GM19193 (cell line): ENCODE data around the gene BDP1.

Source experiments
- POLR2A ChIP-seq: IDR thresholded peaks from 4 replicates; pipeline ENCODE4 v1.6.1; 2011; ENCODE audit not compliant: insufficient read depth, insufficient read length; ENCODE audit errors: extremely low read depth

BDP1 gene, protein sequence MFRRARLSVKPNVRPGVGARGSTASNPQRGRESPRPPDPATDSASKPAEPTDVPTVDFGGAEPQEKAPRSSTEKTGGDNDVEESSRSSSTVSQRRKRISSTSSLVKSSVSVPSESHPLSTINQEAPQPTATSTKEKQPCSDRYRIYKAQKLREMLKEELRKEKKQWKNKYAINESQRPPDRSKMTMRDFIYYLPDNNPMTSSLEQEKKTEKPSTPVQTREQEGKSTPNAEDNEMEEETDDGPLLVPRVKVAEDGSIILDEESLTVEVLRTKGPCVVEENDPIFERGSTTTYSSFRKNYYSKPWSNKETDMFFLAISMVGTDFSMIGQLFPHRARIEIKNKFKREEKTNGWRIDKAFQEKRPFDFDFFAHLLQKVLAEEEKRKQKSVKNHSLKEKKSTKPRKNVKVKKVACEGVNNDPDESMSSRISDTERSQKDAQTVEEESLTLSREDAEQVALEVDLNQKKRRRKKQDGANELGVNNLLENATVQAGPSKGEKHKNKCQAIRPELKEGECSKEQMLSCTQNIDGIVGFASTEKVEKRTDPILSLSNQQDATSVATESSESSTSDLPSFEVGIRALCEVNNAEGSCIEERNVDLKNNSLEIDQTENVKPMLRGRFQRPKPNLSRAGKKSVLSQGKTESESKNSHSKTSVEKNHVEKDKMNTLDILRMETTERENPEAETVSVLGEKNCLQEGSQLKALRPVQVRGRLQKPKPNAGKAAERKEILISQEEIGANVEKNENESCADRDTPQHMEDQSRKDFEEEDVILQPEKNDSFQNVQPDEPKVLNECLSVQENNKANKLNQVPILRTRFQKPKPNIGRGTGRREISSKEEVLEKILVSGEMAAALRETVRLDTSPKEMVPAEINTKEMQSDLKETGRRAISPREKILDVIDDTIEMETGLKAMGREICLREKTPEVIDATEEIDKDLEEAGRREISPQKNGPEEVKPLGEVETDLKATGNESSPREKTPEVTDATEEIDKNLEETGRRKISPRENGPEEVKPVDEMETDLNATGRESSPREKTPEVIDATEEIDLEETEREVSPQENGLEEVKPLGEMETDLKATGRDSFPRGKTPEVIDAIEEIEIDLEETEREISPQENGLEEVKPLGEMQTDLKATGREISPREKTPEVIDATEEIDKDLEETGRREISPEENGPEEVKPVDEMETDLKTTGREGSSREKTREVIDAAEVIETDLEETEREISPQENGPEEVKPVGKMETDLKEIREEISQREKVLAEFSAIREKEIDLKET (N-terminal part only)

DNA sequence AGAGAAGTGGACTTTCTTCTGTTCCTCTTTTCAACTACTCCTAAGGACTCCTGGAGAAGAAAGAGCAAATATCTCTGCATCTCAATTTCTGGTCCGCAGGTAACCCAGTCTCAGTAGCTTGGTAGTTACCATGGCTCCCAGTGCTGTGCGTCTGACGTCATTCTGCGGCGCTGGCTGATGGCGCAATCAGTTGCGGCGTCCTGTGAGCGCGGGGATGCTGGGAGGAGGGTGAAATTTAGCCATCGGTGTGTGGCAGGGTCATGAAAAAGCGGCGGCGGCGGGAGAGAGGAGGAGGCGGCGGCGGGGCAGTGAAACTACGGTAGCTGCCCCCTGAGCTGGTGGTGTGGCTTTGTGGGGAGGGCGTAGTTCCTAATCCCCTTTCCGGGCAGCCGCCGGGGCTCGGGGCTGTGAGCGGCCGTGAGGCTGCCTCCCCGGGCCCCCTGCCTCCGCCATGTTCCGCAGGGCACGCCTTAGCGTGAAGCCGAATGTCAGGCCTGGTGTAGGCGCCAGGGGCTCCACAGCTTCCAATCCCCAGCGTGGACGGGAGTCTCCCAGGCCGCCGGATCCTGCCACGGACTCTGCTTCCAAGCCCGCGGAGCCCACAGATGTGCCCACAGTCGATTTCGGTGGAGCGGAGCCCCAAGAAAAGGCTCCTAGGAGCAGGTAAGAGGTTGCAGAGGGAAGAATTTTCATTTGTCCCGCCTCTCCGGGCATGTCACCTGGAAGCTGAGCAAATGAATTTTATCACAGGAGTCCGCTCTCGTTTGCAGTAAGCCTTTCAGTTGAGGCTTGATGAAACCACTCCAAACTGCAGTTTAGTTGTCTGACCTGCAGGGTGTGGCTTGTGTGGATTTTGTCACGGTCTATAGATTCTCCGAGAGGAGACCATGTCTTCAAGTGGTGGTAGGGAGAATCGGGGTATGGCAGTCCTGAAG, at the start of gene BDP1:
TSS of gene BDP1 (plus strand) at position 225 of the 935 bp plus-strand sequence. CDS start at position 452, 227 bp downstream.
- TF ChIP-seq POLR2A: peak; percentile 80

DNA sequence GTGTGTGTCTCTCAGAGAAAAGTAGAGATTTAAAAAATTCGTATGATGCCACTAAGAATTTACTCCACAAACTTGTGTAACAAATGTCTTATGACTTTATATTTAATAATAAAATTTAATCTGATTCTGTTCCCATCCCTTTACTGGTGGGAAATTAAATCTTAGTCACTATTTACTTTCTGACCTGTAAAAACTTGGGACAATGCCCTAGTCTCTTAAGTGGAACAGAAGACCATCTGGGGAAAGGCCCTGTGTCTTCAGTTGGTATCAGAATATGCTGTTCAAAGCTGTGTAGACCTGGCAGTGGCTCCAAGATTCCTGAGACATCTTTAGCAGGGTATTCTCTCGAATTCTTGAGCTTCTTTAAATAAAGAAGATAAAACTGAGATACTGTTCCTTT, 2.6 kb upstream of the BDP1 start:
- TF ChIP-seq POLR2A: no peak

DNA sequence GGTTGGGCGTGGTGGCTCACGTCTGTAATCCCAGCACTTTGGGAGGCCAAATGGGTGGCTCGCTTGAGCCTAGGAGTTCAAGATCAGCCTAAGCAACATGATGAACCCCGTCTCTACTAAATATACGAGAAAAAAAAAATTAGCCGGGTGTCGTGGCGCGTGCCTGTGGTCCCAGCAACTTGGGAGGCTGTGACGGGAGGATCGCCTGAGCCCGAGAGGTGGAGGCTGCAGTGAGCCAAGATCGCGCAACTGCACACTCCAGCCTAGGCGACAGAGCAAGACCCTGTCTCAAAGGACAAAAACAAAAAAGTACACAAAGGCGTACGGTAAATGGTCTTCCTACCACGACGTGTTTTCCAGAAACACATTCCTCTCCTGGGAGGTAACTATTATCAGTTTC, 538 bp upstream of the BDP1 start:
- TF ChIP-seq POLR2A: no peak

DNA sequence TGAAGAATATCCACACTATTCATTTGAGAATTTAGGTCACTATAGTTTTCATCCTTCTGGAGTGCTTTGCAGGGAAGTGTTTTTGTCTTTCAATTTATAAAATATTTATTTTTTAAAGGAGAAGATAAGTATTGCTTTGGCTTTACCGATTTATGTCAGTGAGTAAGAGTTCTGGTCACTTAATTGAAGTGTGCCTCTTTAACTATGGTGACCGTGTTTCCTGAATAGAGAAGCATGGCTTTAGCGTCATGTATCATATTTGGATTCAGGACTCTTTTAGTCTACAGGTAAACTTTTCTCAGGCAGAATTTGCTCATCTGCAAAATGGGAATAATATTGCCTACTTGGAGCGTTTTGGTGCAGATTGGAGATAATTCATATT, 902 bp downstream of the BDP1 start:
- TF ChIP-seq POLR2A: no peak

DNA sequence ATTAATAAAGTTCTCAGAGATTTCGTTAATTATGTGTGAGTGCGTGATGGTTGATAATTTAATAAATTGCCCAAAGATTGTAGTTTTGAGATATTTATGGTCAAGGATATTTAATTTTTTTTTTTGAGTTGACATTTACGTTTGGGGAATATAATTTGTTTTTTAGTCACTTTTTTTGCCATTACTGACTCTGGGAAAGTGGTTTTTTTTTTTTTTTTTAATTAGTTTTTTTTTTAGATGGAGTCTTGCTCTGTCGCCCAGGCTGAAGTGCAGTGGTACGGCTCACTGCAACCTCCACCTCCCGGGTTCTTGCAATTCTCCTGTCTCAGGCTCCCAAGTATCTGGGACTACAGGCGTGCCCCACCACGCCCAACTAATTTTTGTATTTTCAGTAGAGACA, 1.7 kb downstream of the BDP1 start:
- no peak for TF ChIP-seq POLR2A

DNA sequence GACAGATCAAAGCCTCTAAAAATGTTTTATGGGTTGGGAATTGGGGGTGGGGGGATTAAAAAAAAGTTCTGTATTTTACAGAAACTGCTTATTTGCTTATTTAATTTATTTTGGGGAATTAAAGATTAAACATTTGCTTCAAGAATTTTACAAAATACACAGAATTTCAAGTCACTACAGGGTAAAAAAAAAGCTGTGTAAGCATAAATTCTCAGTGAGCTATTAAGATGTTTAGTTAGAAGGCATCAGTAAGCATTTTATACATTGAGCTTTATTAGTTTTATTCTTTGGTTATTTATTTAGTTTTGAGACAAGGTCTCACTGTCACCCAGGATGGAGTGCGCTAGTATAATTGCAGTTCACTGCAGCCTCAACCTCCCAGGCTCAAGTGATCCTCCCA, 5.2 kb downstream of the BDP1 start:
- TF ChIP-seq POLR2A: no peak

DNA sequence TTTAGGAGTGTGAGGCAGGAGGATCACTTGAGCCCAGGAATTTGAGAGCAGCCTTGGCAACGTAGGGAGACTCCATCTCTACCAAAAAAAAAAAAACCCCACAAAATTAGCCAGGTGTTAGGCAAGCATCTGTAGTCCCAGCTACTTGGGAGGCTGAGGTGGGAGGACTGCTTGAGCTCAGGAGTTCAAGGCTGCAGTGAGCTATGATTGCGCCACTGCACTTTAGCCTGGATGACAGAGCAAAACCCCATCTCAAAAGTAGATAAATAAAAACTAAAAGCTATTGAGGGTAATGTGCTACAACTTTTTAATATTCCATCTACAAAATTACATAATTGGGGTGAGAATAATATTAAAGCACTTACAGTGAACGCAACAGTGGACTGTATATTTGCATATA, 5.9 kb downstream of the BDP1 start:
- TF ChIP-seq POLR2A: no peak

DNA sequence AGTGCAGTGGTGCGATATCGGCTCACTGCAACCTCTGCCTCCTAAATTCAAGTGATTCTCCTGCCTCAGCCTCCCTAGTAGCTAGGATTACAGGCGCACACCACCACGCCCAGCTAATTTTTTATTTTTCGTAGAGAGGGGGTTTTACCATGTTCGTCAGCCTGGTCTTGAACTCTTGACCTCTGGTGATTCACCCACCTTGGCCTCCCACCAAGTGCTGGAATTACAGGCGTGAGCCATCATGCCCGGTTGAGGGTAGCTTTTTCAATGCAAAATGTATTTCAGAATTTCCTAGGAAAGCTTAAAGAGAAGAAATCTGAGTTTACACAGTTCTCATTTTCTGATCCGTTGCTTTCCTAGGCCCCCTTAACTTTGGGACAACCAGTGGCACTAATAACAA, 15.7 kb downstream of the BDP1 start:
- no peak for TF ChIP-seq POLR2A

DNA sequence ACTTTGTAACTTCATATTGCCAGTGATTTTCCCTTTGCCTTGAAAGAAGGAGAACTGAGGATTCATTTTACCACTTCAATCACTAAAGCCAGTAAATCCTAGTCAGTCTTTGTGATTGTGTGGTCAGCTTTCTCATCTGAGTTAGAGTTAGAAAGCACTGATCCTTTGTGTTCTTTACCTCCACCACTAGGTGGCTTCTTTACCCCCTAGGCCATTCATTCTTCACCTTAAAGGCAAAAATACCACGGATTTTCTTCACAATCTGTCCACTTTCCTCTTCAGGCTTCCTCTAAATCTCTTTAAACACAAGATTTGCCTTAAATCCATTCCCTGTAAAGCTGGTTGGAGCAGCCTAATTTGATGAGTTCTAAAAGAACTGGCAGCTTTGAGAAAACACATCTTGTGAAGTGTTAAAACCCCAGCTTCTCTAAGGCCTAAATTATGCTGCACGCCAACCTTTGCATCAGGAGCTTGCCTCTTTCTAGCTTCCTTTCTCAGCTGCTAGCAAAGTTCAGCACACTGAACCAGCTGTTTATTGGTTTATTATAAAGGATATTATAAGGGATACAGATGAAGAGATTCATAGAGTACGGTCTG, 20.4 kb downstream of the BDP1 start:
- TF ChIP-seq POLR2A: no peak

DNA sequence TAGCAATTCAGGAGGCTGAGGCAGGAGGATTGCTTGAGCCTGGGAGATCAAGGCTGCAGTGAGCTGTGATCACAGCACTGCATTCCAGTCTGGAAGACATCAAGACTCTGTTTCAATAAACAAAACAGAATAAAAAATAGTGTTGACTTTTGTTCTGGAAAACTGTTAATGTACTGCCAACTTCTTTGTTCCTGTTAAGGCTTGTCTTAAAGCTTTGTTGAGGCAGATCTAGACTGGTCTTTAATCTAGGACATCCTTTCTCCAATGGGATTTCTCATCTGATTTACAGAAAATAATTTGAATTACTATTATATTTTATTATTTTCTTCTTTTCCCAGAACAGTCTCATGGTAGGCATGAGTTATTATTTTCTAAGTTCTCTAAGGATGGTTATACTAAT, 26.0 kb downstream of the BDP1 start:
- no peak for TF ChIP-seq POLR2A

DNA sequence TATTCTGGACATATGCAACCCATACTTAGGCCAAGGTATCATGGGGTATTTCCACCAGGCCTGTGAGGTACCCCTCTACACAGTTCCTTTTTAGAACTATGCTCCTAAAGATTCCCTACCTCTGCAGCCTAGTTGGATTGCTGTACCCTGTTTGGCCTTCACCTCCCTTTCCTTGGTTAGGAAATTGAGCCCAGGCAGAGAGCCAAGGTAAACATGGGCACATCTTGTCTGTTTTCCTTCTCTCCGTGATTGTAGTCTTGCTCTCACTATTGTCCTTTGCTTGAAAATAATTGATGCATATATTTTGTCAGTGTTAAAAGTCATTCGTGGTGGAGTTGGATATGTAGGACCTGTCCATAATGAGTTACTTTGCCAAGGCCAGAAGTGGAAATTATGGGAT, 26.7 kb downstream of the BDP1 start:
- TF ChIP-seq POLR2A: no peak

DNA sequence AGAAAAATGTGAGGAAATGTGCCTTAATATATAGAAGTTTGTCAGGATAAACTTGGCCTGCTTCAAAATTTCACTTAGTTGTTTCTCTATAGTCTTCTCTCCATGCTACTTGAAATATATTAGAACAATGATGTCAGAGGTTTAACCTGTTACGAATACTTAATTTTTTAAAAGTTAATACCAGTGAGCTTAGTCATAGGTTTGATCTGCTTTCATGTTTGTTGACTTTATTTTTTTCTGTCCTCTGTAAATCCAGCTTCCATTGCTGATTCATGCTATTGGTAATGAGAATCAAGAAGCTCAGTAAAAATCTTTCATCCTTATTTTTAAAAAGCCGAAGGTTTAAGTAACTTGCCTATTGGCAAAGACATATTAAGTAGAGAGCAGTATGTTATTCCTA, 27.9 kb downstream of the BDP1 start:
- no peak for TF ChIP-seq POLR2A

DNA sequence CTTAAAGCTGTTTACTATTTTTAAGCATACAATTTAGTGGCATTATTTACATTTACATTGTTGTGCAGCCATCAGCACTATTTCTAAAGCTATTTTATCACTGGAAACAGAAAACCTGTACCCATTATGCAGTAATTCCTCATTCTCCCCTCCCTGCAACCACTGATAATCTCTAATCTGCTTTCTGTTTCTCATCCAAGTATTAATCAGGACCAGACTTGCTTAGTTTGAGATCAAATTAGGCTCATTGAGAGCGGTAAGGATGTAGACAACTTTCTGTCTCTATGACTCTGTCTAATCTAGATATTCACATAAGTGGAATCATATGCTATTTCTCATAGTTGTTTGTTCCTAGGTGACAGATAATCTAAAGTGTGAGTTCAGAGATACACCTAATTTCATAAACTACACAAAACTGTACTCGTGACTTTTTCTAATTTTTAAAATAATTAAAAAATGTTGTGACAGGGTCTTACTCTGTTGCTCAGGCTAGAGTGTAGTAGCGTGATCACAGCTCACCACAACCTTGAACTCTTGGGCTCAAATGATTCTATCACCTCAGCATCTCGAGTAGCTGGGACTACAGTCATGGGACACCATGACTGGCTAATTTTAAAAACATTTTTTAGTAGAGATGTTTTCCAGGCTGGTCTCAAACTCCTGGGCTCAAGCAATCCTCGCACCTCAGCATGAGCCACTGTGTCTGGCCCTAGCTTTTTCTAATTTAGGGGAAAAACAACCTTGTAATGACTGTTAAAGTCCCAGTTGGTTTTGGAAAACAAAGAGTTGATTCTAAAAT, 37.6 kb downstream of the BDP1 start:
- no peak for TF ChIP-seq POLR2A
